ENCODE measurements around the gene MYO1G.

The MYO1G gene

GRCh38 chr7:45015313-45015712, 36.5 kb upstream of the MYO1G start:
- ATAC-seq (ENCODE audit: insufficient read depth, low read depth) (no peak), DNase-seq (no peak)
- H3K9me3 ChIP-seq (ENCODE audit: insufficient read depth, low read length, severe bottlenecking) = no peaks in the 10 kb centered on the region
- peaks cover 2% of the 10 kb centered on the region; the same call in 1 of the 2 replicates for H4K20me1 ChIP-seq (ENCODE audit: insufficient read depth, low read length)
- H3K9ac ChIP-seq (ENCODE audit: low read depth, low read length) = no peak overlapping the region
- H3K4me2 ChIP-seq (ENCODE audit: insufficient read depth, low read length) = no peak overlapping the region
- no peaks in the 10 kb centered on the region for H3K27me3 ChIP-seq (ENCODE audit: insufficient read depth, low read length, poor library complexity)
- H3K4me3 ChIP-seq (ENCODE audit: low read depth in 1 of 2, low read length in 2 of 2) = no peak overlapping the region
- H2AFZ ChIP-seq (ENCODE audit: low read depth, low read length) = no peak overlapping the region
- peaks cover 14% of the 10 kb centered on the region; the same call in 1 of the 2 replicates for H3K36me3 ChIP-seq (ENCODE audit: insufficient read depth, low read length)
- TF ChIP-seq CTCF (IDR thresholded peaks at IDR 0.05; ENCODE audit: borderline replicate concordance, extremely low read depth, low read length, poor library complexity, severe bottlenecking) (no peak), EZH2 (IDR thresholded peaks at IDR 0.05; ENCODE audit: borderline replicate concordance, low read depth, low read length, severe bottlenecking) (no peak)
- peaks cover 81% of the 10 kb centered on the region for H3K79me2 ChIP-seq (ENCODE audit: insufficient read depth, low read length)
- no peak overlapping the region for H3K27ac ChIP-seq (ENCODE audit: low read length)
- H3K4me1 ChIP-seq (ENCODE audit: insufficient read depth, low read length) = 0 out of 2 replicates have a peak, but pooled peaks cover under 1% of the 10 kb centered on the region

DNA sequence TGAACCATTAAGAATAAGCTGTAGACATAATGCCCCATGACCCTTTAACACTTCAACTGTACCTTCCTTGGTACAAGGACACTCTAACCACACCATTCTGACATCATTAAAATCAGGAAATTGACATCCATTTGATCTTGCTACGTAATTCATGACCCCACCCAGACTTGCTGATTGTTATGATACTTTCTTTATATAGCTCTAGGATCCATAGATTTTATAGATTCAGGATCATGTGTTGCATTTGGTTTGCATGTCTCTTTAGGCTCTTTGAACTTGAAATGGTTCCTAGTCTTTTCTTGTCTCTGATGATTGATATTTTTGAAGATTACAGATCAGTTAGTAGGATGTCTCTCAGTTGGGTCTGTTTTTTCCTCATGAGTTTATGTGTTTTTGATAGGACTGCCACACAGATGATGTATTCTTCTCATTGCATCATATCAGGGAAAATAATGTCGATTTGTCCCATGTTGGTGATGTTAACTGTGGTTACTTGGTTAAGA, 34.7 kb upstream of the MYO1G start:
- H3K4me2 ChIP-seq (ENCODE audit: insufficient read depth, low read length) = no peak overlapping the region
- H3K79me2 ChIP-seq (ENCODE audit: insufficient read depth, low read length) = peaks cover 83% of the 10 kb centered on the region
- DNase-seq (no peak), ATAC-seq (ENCODE audit: insufficient read depth, low read depth) (no peak)
- H3K27me3 ChIP-seq (ENCODE audit: insufficient read depth, low read length, poor library complexity) = no peaks in the 10 kb centered on the region
- no peak overlapping the region for H2AFZ ChIP-seq (ENCODE audit: low read depth, low read length)
- H3K9ac ChIP-seq (ENCODE audit: low read depth, low read length) = no peak overlapping the region
- H3K27ac ChIP-seq (ENCODE audit: low read length) = no peak overlapping the region
- H3K4me1 ChIP-seq (ENCODE audit: insufficient read depth, low read length) = no peaks in the 10 kb centered on the region
- no peaks in the 10 kb centered on the region for H3K9me3 ChIP-seq (ENCODE audit: insufficient read depth, low read length, severe bottlenecking)
- H3K36me3 ChIP-seq (ENCODE audit: insufficient read depth, low read length) = peaks cover 8% of the 10 kb centered on the region
- peaks cover 2% of the 10 kb centered on the region; the same call in 1 of the 2 replicates for H4K20me1 ChIP-seq (ENCODE audit: insufficient read depth, low read length)
- H3K4me3 ChIP-seq (ENCODE audit: low read depth in 1 of 2, low read length in 2 of 2) = no peak overlapping the region
- no peak for TF ChIP-seq EZH2 (IDR thresholded peaks at IDR 0.05; ENCODE audit: borderline replicate concordance, low read depth, low read length, severe bottlenecking)
- TF ChIP-seq CTCF (IDR thresholded peaks at IDR 0.05; ENCODE audit: borderline replicate concordance, extremely low read depth, low read length, poor library complexity, severe bottlenecking) = no peak

DNA sequence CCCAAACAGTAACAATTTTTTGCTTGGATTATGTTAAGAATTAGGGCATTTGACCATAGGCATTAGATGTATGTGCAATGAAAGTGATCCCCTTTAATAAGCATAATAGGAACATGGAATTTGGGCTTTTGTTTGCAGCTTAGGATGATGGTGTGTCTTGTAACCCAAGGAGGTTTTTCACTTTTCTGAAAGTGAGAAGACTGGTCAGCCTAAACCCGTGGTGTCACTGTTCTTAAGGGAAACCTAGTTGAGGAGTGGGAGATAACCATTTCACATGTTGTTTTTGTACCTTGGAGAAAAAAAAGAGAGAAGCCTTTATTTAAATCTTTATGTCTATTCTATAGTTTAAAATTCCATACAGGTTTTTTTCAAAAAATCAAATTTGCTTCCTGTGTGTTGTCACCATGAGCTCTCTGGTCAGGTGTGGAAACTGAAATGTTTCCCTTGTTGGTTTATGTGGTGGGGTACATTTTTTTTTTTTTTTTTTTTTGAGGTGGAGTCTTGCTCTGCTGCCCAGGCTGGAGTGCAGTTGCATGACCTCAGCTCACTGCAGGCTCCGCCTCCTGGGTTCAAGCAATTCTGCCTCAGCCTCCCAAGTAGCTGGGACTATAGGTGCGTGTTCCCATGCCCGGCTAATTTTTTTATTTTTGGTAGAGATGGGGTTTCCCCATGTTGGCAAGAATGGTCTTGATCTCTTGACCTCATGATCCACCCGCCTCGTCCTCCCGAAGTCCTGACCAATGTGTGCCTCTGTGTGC, 28.9 kb upstream of the MYO1G start:
- Histone ChIP-seq H3K36me3 (ENCODE audit: insufficient read depth, low read length) (peaks cover 19% of the 10 kb centered on the region), H3K4me3 (ENCODE audit: low read depth in 1 of 2, low read length in 2 of 2) (no peak overlapping the region), H2AFZ (ENCODE audit: low read depth, low read length) (no peak overlapping the region), H4K20me1 (ENCODE audit: insufficient read depth, low read length) (peaks cover 4% of the 10 kb centered on the region), H3K79me2 (ENCODE audit: insufficient read depth, low read length) (peaks cover 91% of the 10 kb centered on the region), H3K4me2 (ENCODE audit: insufficient read depth, low read length) (no peak overlapping the region), H3K4me1 (ENCODE audit: insufficient read depth, low read length) (peaks cover 6% of the 10 kb centered on the region), H3K27ac (ENCODE audit: low read length) (no peak overlapping the region), H3K9me3 (ENCODE audit: insufficient read depth, low read length, severe bottlenecking) (no peaks in the 10 kb centered on the region), H3K27me3 (ENCODE audit: insufficient read depth, low read length, poor library complexity) (no peaks in the 10 kb centered on the region), H3K9ac (ENCODE audit: low read depth, low read length) (no peak overlapping the region)
- ATAC-seq (ENCODE audit: insufficient read depth, low read depth) = no peak
- TF ChIP-seq EZH2 (IDR thresholded peaks at IDR 0.05; ENCODE audit: borderline replicate concordance, low read depth, low read length, severe bottlenecking) (no peak), CTCF (IDR thresholded peaks at IDR 0.05; ENCODE audit: borderline replicate concordance, extremely low read depth, low read length, poor library complexity, severe bottlenecking) (no peak)
- no peak for DNase-seq

Measured in DND-41 (cell line).